ENCODE data around the gene TRAF2. TPM values are rescaled to one million over a fixed set of nuclear protein-coding genes. Genes with fewer than 3 reads are reported as not detected.
A peak's percentile ranks its signal among the peaks of the same experiment; 100 is the strongest.

TRAF2 gene
- total RNA-seq, 6 experiments from 2014 or later = 5.8 to 8.8 (median 7.1) TPM

DNA sequence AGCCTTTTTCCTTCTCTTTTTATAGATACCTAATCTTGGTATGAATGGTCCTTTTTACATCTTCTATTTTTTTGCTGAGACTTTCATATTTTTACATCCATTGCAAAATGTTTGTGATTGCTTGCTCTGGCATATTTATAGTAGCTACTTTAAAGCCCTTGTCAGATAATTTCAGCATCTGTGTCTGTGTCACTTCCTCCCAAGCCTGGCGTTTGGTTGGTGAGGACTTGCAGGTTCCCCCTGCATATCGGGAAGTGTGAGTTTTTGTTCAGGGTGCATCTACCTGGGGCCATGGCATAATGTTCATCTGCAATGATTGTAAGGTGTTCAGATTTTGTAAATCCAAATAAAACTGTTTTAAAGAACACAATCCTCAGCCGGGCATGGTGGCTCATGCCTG lies 49.3 kb downstream of the TRAF2 start:
- TF ChIP-seq CTCF (IDR thresholded peaks at IDR 0.05) = no peak
- TF ChIP-seq POLR2A (IDR thresholded peaks at IDR 0.05) = no peak
- DNase-seq (no peak), ATAC-seq (no peak)
- no peaks in the 10 kb centered on the region for H3K9me3 ChIP-seq
- no peak overlapping the region for H3K4me3 ChIP-seq
- 56% methylated on average over 2 of the region's 3 CpGs for WGBS (ENCODE audit: insufficient coverage, low coverage, low lambda C conversion rate, missing lambda C conversion rate)
- H3K36me3 ChIP-seq = peaks cover 0 to 4% (median 3%) of the 10 kb centered on the region in 4 donors
- intact Hi-C loops (cut with DNase I) = loop anchor here in 1 of 2 donors (10.0 kb wide), 1 partner anchor 51 kb away; the partner anchor contains the start of gene TRAF2
- H3K27me3 ChIP-seq = no peaks in the 10 kb centered on the region
- H3K4me1 ChIP-seq = peaks cover 0 to 36% (median 14%) of the 10 kb centered on the region in 4 donors
- no peak overlapping the region for H3K27ac ChIP-seq

- H3K36me3 ChIP-seq = peaks cover 0 to 15% (median 12%) of the 10 kb centered on the region in 4 donors
- intact Hi-C loops (cut with DNase I) = loop anchor here in 1 of 2 donors (10.0 kb wide), 1 partner anchor 52 kb away; the partner anchor contains the start of gene TRAF2
- no peaks in the 10 kb centered on the region for H3K27me3 ChIP-seq
- no peaks in the 10 kb centered on the region for H3K9me3 ChIP-seq
- no peak for TF ChIP-seq CTCF (IDR thresholded peaks at IDR 0.05)
- TF ChIP-seq POLR2A (IDR thresholded peaks at IDR 0.05) = no peak
- DNase-seq (no peak), ATAC-seq (no peak)
- H3K4me3 ChIP-seq = no peak overlapping the region
- H3K4me1 ChIP-seq = peaks cover 0 to 43% (median 18%) of the 10 kb centered on the region in 4 donors
- 90% methylated on average over 6 of the region's 8 CpGs for WGBS (ENCODE audit: insufficient coverage, low coverage, low lambda C conversion rate, missing lambda C conversion rate)
- H3K27ac ChIP-seq = peak overlapping the region in 1 of 3 donors; percentile 98
Observed at GRCh38 chr9:136936645-136937170, 50.4 kb downstream of the TRAF2 start.

DNA sequence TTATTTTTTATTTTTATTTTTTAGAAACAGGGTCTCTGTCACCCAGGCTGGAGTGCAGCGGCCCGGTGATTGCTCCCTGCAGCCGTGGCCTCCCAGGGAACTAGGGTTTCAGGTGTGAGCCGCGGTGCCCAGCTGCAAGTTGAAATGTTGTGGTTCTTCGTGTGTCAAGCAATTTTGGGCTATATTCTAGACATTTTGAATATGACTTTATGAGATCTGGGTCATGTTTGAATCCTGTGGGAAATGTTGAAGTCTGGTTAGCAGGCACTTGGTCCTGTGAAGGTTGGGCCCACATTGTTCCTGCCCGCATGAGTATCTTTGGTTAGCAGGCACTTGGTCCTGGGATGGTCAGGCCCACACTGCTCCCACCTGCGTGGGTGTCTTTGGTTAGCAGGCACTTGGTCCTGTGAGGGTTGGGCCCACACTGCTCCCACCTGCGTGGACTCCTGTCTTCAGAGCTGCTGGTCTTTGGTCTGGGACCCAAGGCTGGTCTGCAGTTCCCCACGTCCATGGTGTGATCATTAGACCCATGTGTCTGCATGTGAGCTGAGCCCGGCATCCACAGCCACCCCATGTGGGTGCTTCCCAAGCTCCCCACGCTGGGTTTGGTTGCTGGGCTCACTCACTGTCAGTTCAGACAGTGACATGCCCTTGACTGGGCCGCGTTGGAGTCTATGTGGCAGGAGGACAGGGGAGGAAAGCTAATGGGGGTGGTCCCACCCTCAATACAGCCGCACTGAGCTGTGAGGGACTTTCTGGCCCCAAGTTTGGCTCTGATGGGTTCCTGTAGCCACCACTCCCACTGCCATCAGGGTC lies 51.1 kb downstream of the TRAF2 start:
- ATAC-seq (no peak), DNase-seq (no peak)
- Histone ChIP-seq H3K27ac (peak overlapping the region; percentile 56 to 98 (median 91)), H3K36me3 (peaks cover 4 to 22% (median 19%) of the 10 kb centered on the region in 4 donors), H3K4me1 (peaks cover 0 to 43% (median 20%) of the 10 kb centered on the region in 4 donors), H3K27me3 (no peaks in the 10 kb centered on the region), H3K4me3 (no peak overlapping the region), H3K9me3 (no peaks in the 10 kb centered on the region)
- intact Hi-C loops (cut with DNase I) = loop anchor here in 1 of 2 donors (10.0 kb wide), 1 partner anchor 53 kb away; the partner anchor contains the start of gene TRAF2
- TF ChIP-seq CTCF (IDR thresholded peaks at IDR 0.05) (no peak), POLR2A (IDR thresholded peaks at IDR 0.05) (no peak)
- WGBS (ENCODE audit: insufficient coverage, low coverage, low lambda C conversion rate, missing lambda C conversion rate) = 75% methylated on average over 4 of the region's 15 CpGs

DNA sequence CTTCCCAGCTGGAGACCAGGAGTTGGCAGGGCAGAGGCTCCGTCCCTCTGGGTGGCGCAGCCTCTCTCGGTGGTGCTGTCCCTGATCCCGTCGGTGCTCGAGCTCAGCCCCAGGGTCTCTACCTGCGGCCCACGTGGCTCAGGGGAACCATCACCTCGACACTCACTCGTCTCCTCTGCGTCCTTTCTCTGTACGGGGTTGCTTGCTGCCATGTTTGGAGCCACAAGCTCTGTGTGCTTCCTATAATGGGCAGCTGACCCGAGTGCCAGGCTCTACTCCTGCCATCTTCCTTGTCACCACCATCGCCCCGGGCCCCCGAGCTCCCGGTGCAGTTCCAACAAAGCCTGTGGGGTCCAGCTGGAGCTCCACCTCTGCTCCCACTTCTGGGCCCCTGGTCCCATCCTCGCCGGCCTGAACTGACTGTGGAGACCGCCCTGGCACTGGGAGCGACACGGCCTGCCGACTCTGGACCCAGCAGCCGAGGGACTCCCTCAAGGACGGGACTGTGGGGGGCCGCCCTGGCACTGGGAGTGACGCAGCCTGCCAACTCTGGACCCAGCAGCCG lies 53.2 kb downstream of the TRAF2 start:
- WGBS (ENCODE audit: insufficient coverage, low coverage, low lambda C conversion rate, missing lambda C conversion rate) = 82% methylated on average over 10 of the region's 28 CpGs
- DNase-seq (peak in 1 of 3 donors; percentile 53), ATAC-seq (no peak)
- H3K27ac ChIP-seq = peak overlapping the region; percentile 74 to 98 (median 91)
- no peaks in the 10 kb centered on the region for H3K9me3 ChIP-seq
- H3K36me3 ChIP-seq = peaks cover 6 to 24% (median 22%) of the 10 kb centered on the region in 4 donors
- H3K27me3 ChIP-seq = no peaks in the 10 kb centered on the region
- peaks cover 0 to 51% (median 25%) of the 10 kb centered on the region in 4 donors for H3K4me1 ChIP-seq
- TF ChIP-seq POLR2A (IDR thresholded peaks at IDR 0.05) = no peak
- no peak for TF ChIP-seq CTCF (IDR thresholded peaks at IDR 0.05)
- no peak overlapping the region for H3K4me3 ChIP-seq
- intact Hi-C loops (cut with DNase I) = loop anchor here in 1 of 2 donors (10.0 kb wide), 1 partner anchor 55 kb away; the partner anchor contains the start of gene TRAF2

All from right lobe of liver (tissue), 6 donors.